HCT116 (cell line): ENCODE results near the gene EEF2KMT.

ENCODE experiments used
- EZH2 ChIP-seq: fragments of 200-600 bp; sonication (generic); IDR thresholded peaks from 2 replicates; pipeline ENCODE4 v1.6.1; 2017; ENCODE audit warnings: antibody characterized with exemption, mixed run types
- POLR2A ChIP-seq: IDR thresholded peaks from 2 replicates; pipeline ENCODE4 v1.7.0; 2011; ENCODE audit warnings: borderline replicate concordance; ENCODE audit not compliant: insufficient read depth, insufficient read length; ENCODE audit errors: extremely low read depth
- POLR2AphosphoS5 ChIP-seq: IDR thresholded peaks from 2 replicates; pipeline ENCODE4 v1.6.1; 2011; ENCODE audit warnings: mild to moderate bottlenecking, low read depth, low read length, moderate library complexity
- SP1 ChIP-seq: IDR thresholded peaks from 2 replicates; pipeline ENCODE4 v1.6.1; 2012; ENCODE audit warnings: low read depth
- TF ChIP-seq, protein P1 (sequence below), 3 experiments: fragments of 200-600 bp in 1 of 3; sonication (generic) in 1 of 3; IDR thresholded peaks in 2 of 3; conservative IDR thresholded peaks in 1 of 3; 2 replicates each; pipeline ENCODE4 v1.5.1; 2012 to 2017; ENCODE audit warnings: low read depth in 2 of 3, low read length in 2 of 3, antibody characterized with exemption in 1 of 3, borderline replicate concordance in 1 of 3, control low read depth in 1 of 3, mild to moderate bottlenecking in 1 of 3, mixed read lengths in 1 of 3, mixed run types in 1 of 3, moderate library complexity in 1 of 3; ENCODE audit not compliant: insufficient read depth in 1 of 3
- TF ChIP-seq, protein P2 (sequence below): IDR thresholded peaks from 2 replicates; pipeline ENCODE4 v1.6.1; 2012

DNA sequence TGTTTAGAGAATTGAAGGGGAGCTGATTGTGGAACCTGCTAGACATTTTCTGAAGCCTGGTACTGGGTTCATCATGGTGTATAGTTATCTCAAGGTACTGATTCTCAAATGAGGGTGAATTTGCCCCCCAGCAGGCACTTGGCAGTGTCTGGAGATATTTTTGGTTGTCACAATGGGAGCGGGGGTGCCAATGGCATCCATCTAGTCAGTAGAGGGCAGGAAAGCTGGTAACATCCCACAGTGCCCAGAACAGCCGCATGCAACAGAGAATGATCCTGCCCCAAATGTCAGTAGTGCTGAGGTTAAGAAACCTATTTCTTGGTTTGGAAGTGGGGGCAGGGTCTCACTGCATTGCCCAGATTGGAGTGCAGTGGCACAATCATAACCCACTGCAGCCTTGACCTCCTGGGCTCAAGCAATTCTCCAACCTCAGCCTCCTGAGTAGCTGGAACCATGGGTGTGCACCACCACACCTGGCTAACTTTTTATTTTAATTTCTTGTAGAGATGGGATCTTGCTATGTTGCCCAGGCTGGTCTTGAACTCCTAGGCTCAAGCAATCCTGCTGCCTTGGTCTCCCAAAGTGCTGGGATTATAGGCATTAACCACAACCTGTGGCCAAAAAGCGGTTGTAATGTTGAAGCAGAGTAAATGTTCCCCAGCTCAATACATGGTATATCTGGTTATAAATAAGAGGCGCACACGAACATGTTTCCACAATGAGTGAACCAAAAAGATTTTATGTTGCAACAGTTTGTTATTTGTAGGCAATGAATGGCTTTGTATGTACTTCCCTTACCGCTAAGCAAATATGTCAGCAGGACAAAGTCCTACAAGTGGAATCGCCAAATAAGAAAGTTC is 46.4 kb upstream of the EEF2KMT start:
- TF ChIP-seq POLR2A (no peak), EZH2 (no peak), POLR2AphosphoS5 (no peak), SP1 (no peak)
- TF ChIP-seq, protein P1, sequence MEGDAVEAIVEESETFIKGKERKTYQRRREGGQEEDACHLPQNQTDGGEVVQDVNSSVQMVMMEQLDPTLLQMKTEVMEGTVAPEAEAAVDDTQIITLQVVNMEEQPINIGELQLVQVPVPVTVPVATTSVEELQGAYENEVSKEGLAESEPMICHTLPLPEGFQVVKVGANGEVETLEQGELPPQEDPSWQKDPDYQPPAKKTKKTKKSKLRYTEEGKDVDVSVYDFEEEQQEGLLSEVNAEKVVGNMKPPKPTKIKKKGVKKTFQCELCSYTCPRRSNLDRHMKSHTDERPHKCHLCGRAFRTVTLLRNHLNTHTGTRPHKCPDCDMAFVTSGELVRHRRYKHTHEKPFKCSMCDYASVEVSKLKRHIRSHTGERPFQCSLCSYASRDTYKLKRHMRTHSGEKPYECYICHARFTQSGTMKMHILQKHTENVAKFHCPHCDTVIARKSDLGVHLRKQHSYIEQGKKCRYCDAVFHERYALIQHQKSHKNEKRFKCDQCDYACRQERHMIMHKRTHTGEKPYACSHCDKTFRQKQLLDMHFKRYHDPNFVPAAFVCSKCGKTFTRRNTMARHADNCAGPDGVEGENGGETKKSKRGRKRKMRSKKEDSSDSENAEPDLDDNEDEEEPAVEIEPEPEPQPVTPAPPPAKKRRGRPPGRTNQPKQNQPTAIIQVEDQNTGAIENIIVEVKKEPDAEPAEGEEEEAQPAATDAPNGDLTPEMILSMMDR (IDR thresholded peaks at IDR 0.05 in 2 of 3, conservative IDR thresholded peaks at IDR 0.05 in 1 of 3; ENCODE audit: borderline replicate concordance in 1 of 3, insufficient read depth in 1 of 3, low read depth in 2 of 3, low read length in 2 of 3): no peak
- TF ChIP-seq, protein P2, sequence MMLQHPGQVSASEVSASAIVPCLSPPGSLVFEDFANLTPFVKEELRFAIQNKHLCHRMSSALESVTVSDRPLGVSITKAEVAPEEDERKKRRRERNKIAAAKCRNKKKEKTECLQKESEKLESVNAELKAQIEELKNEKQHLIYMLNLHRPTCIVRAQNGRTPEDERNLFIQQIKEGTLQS: no peak
